Karpas-422 (cell line): Measurements from ENCODE around the gene LACRT. TPM values are rescaled to one million over a fixed set of nuclear protein-coding genes. Genes with fewer than 3 reads are reported as not detected.
A peak's percentile ranks its signal among the peaks of the same experiment; 100 is the strongest.

Experiments used
- DNase-seq: peaks from one replicate; pipeline ENCODE4 v3.0.0-alpha.2; 2015
- H2AFZ ChIP-seq: fragments of 200-600 bp; sonication (generic); 2 replicates; pipeline ENCODE4 v1.6.1; 2014; ENCODE audit warnings: antibody characterized with exemption, low read length, mixed read lengths
- H3K27ac ChIP-seq: fragments of 200-600 bp; sonication (generic); 2 replicates; pipeline ENCODE4 v1.5.1; 2014; ENCODE audit warnings: mild to moderate bottlenecking, low read length, moderate library complexity
- H3K27me3 ChIP-seq: fragments of 200-600 bp; sonication (generic); 2 replicates; pipeline ENCODE4 v1.6.1; 2014; ENCODE audit warnings: low read length, mixed read lengths
- H3K36me3 ChIP-seq: fragments of 200-600 bp; sonication (generic); 2 replicates; pipeline ENCODE4 v1.6.1; 2014; ENCODE audit warnings: low read length, mixed read lengths; ENCODE audit not compliant: insufficient read depth
- H3K4me1 ChIP-seq: fragments of 200-600 bp; sonication (generic); 2 replicates; pipeline ENCODE4 v1.6.1; 2014; ENCODE audit warnings: mild to moderate bottlenecking, low read length, mixed read lengths
- H3K4me2 ChIP-seq: fragments of 200-600 bp; sonication (generic); 2 replicates; pipeline ENCODE4 v1.6.1; 2014; ENCODE audit warnings: low read length, low read depth, mild to moderate bottlenecking; ENCODE audit not compliant: poor library complexity, severe bottlenecking
- H3K4me3 ChIP-seq: fragments of 200-600 bp; sonication (generic); 2 replicates; pipeline ENCODE4 v1.5.1; 2014; ENCODE audit warnings: mild to moderate bottlenecking, antibody characterized with exemption, low read length, mixed read lengths
- H3K79me2 ChIP-seq: fragments of 200-600 bp; sonication (generic); 2 replicates; pipeline ENCODE4 v1.6.1; 2014; ENCODE audit warnings: mild to moderate bottlenecking, low read length, mixed read lengths
- H3K9ac ChIP-seq: fragments of 200-600 bp; sonication (generic); 2 replicates; pipeline ENCODE4 v1.6.0; 2014; ENCODE audit warnings: low read length
- H3K9me2 ChIP-seq: fragments of 200-600 bp; sonication (generic), shearing (Covaris generic); replicated peaks from 2 replicates; pipeline ENCODE4 v1.6.0; 2014; ENCODE audit warnings: mild to moderate bottlenecking, low read length, moderate library complexity; ENCODE audit not compliant: insufficient read depth
- H3K9me3 ChIP-seq: fragments of 300-700, 200-600 bp; sonication (generic); 2 replicates; pipeline ENCODE4 v1.6.1; 2014; ENCODE audit warnings: low read length, mixed read lengths
- H4K20me1 ChIP-seq: fragments of 200-600 bp; sonication (generic); 2 replicates; pipeline ENCODE4 v1.6.1; 2014; ENCODE audit warnings: mild to moderate bottlenecking, antibody characterized with exemption, low read length, low read depth; ENCODE audit not compliant: insufficient read depth
- total RNA-seq: library from RNA; depleted of rRNA; stranded (reverse); fragments of >200 nt; shearing (Covaris generic); gene quantifications from 2 replicates; pipeline ENCODE4 v1.2.3, GENCODE V29; 2014; ENCODE audit warnings: low replicate concordance

Gene LACRT
- total RNA-seq, 1 experiment from 2014 or later = not detected

GRCh38 chr12:54631551-54631950, 3.1 kb downstream of the LACRT start:
- no peak overlapping the region for H3K9ac ChIP-seq
- H3K79me2 ChIP-seq = no peaks in the 10 kb centered on the region
- H3K9me2 ChIP-seq = no peaks in the 10 kb centered on the region
- no peaks in the 10 kb centered on the region for H3K9me3 ChIP-seq
- H3K4me3 ChIP-seq = no peak overlapping the region
- no peaks in the 10 kb centered on the region for H3K36me3 ChIP-seq
- H3K27ac ChIP-seq = no peak overlapping the region
- no peak overlapping the region for H2AFZ ChIP-seq
- DNase-seq = no peak
- H3K4me1 ChIP-seq = no peaks in the 10 kb centered on the region
- H3K4me2 ChIP-seq = no peak overlapping the region
- no peaks in the 10 kb centered on the region for H3K27me3 ChIP-seq
- no peaks in the 10 kb centered on the region for H4K20me1 ChIP-seq

GRCh38 chr12:54629925-54630324, 4.8 kb downstream of the LACRT start:
- no peaks in the 10 kb centered on the region for H3K36me3 ChIP-seq
- DNase-seq = no peak
- H3K4me2 ChIP-seq = no peak overlapping the region
- no peaks in the 10 kb centered on the region for H3K79me2 ChIP-seq
- no peaks in the 10 kb centered on the region for H3K9me3 ChIP-seq
- H3K27ac ChIP-seq = no peak overlapping the region
- no peaks in the 10 kb centered on the region for H3K9me2 ChIP-seq
- no peak overlapping the region for H3K4me3 ChIP-seq
- H2AFZ ChIP-seq = no peak overlapping the region
- H3K9ac ChIP-seq = no peak overlapping the region
- no peaks in the 10 kb centered on the region for H3K4me1 ChIP-seq
- H4K20me1 ChIP-seq = no peaks in the 10 kb centered on the region
- H3K27me3 ChIP-seq = no peaks in the 10 kb centered on the region

- Histone ChIP-seq H3K9ac (no peak overlapping the region), H2AFZ (no peak overlapping the region), H3K4me2 (no peak overlapping the region), H3K27ac (no peak overlapping the region), H3K36me3 (no peaks in the 10 kb centered on the region), H3K79me2 (no peaks in the 10 kb centered on the region), H3K9me2 (no peaks in the 10 kb centered on the region), H3K4me3 (no peak overlapping the region), H3K27me3 (no peaks in the 10 kb centered on the region), H3K9me3 (no peaks in the 10 kb centered on the region), H4K20me1 (no peaks in the 10 kb centered on the region), H3K4me1 (no peaks in the 10 kb centered on the region)
- no peak for DNase-seq
Measured at GRCh38 chr12:54628186-54628846, 6.4 kb downstream of the LACRT start.

GRCh38 chr12:54627304-54627703, 7.4 kb downstream of the LACRT start:
- DNase-seq = no peak
- Histone ChIP-seq H3K27ac (no peak overlapping the region), H4K20me1 (no peaks in the 10 kb centered on the region), H3K79me2 (no peaks in the 10 kb centered on the region), H3K27me3 (no peaks in the 10 kb centered on the region), H3K9ac (no peak overlapping the region), H3K9me2 (no peaks in the 10 kb centered on the region), H3K9me3 (no peaks in the 10 kb centered on the region), H3K4me2 (no peak overlapping the region), H2AFZ (no peak overlapping the region), H3K36me3 (no peaks in the 10 kb centered on the region), H3K4me1 (no peaks in the 10 kb centered on the region), H3K4me3 (no peak overlapping the region)

- Histone ChIP-seq H3K36me3 (no peaks in the 10 kb centered on the region), H4K20me1 (no peaks in the 10 kb centered on the region), H2AFZ (no peak overlapping the region), H3K27me3 (no peaks in the 10 kb centered on the region), H3K9me2 (no peaks in the 10 kb centered on the region), H3K4me2 (no peak overlapping the region), H3K27ac (no peak overlapping the region), H3K79me2 (no peaks in the 10 kb centered on the region), H3K4me3 (no peak overlapping the region), H3K9me3 (no peaks in the 10 kb centered on the region), H3K9ac (no peak overlapping the region), H3K4me1 (no peaks in the 10 kb centered on the region)
- DNase-seq = no peak
Measured at GRCh38 chr12:54625598-54625997, 9.1 kb downstream of the LACRT start.

GRCh38 chr12:54624315-54625279, 10.1 kb downstream of the LACRT start:
- Histone ChIP-seq H3K4me3 (no peak overlapping the region), H3K9me2 (no peaks in the 10 kb centered on the region), H2AFZ (no peak overlapping the region), H3K9me3 (no peaks in the 10 kb centered on the region), H3K36me3 (no peaks in the 10 kb centered on the region), H3K4me2 (no peak overlapping the region), H3K79me2 (no peaks in the 10 kb centered on the region), H4K20me1 (no peaks in the 10 kb centered on the region), H3K4me1 (no peaks in the 10 kb centered on the region), H3K9ac (no peak overlapping the region), H3K27me3 (no peaks in the 10 kb centered on the region), H3K27ac (no peak overlapping the region)
- no peak for DNase-seq

GRCh38 chr12:54622463-54623183, 12.1 kb downstream of the LACRT start:
- H4K20me1 ChIP-seq = no peaks in the 10 kb centered on the region
- H3K79me2 ChIP-seq = no peaks in the 10 kb centered on the region
- H3K9me2 ChIP-seq = no peaks in the 10 kb centered on the region
- no peak overlapping the region for H3K9ac ChIP-seq
- no peaks in the 10 kb centered on the region for H3K9me3 ChIP-seq
- H3K4me1 ChIP-seq = no peaks in the 10 kb centered on the region
- H3K27ac ChIP-seq = no peak overlapping the region
- peak; percentile 67 for DNase-seq
- H3K36me3 ChIP-seq = no peaks in the 10 kb centered on the region
- H3K4me2 ChIP-seq = no peak overlapping the region
- no peak overlapping the region for H3K4me3 ChIP-seq
- H3K27me3 ChIP-seq = no peaks in the 10 kb centered on the region
- H2AFZ ChIP-seq = no peak overlapping the region
